Pancreas (tissue), 10 donors: Measurements from ENCODE around the gene KHNYN. TPM values are rescaled to one million over a fixed set of nuclear protein-coding genes. Genes with fewer than 3 reads are reported as not detected.

Source experiments
- ATAC-seq, 4 donors: fragments of 200-7000 bp; cut with Tn5 transposase; one replicate each; pipeline versions ENCODE4 v1.8.0 to v1.9.1; 2020; ENCODE audit warnings: mild to moderate bottlenecking in 4 of 4, moderate library complexity in 4 of 4
- DNase-seq, 6 donors: peaks; one replicate each; pipeline ENCODE4 v3.0.0-alpha.2; 2020
- FAIRE-seq: peaks from 2 replicates; lab custom pipeline; 2012; peaks lifted over from hg19 to GRCh38; lab: Jason Lieb, UNC
- H3K27ac ChIP-seq, 4 donors: fragments of 200-600 bp; sonication (generic); 1 replicate in 3 of 4; 2 replicates in 1 of 4; pipeline versions ENCODE4 v1.5.0 to v1.8.0; 2020
- H3K27me3 ChIP-seq, 4 donors: fragments of 200-600 bp; one replicate each; pipeline ENCODE4 v1.8.0; 2021
- H3K36me3 ChIP-seq, 3 donors: fragments of 200-600 bp; sonication (generic) in 1 of 3; one replicate each; pipeline versions ENCODE4 v1.5.0 to v1.8.0; 2020 to 2021
- H3K4me1 ChIP-seq, 3 donors: fragments of 200-600 bp; one replicate each; pipeline ENCODE4 v1.8.0; 2021
- H3K4me3 ChIP-seq, 4 donors: fragments of 200-600 bp; sonication (generic) in 2 of 4; one replicate each; pipeline versions ENCODE4 v1.5.0 to v1.8.0; 2020 to 2021
- H3K9me3 ChIP-seq, 4 donors: fragments of 200-600 bp; one replicate each; pipeline ENCODE4 v1.8.0; 2021
- WGBS, 2 donors: extraction: QIAGEN DNeasy Blood & Tissue Kit; methylation state at CpG; one replicate each; pipeline ENCODE4 v1.1.7; 2013; 5-methylcytosine and 5-hydroxymethylcytosine counted together
- intact Hi-C, 3 donors: fragments of 100-400 bp; cut with DNase I; formaldehyde crosslinking; loops; one replicate each; pipeline versions ENCODE4 v1.11.1 to v1.14.2; 2022
- polyA plus RNA-seq, 2 donors: library from polyadenylated mRNA; stranded (reverse); fragments of 200-250 nt; gene quantifications; one replicate each; pipeline ENCODE4 v1.2.3, GENCODE V29; 2013
- total RNA-seq, 6 donors: library from RNA; stranded (reverse); fragmentation: NEBNext Ultra II Directional in 4 of 6; extraction: Animal tissue kit (Norgen Biotek cat#: 25700) in 4 of 6; gene quantifications; one replicate each; pipeline versions ENCODE4 v1.2.1 to v1.2.4, GENCODE V29; 2021 to 2023
- TF ChIP-seq, protein P1 (sequence below), 4 donors: fragments of 200-600 bp; sonication (generic) in 3 of 4; IDR thresholded peaks; one replicate each; pipeline versions ENCODE4 v1.5.0 to v1.8.0; 2021; ENCODE audit warnings: antibody characterized with exemption in 4 of 4
- donor health status: healthy with polysubstance abuse.
- donor health status: DM: no; HTN: no; CAD: no; lungs with moderate emphysema.
- donor health status: DM: no; HTN: no; CAD: no.
- donor health status: control.
- donor health status: control.
- donor health status: Bipolar disorder and iron deficiency.
- donor health status: DM: yes; HTN: yes; CAD: no.
- donor health status: DM: no; HTN: no; CAD: no.
- donor health status: DM: no; HTN: no; CAD: no.
- donor health status: DM: yes; HTN: yes; CAD: no.

Gene KHNYN
- total and polyA plus RNA-seq, 8 donors, result 21.8 to 42.9 (median 26.8) TPM

DNA sequence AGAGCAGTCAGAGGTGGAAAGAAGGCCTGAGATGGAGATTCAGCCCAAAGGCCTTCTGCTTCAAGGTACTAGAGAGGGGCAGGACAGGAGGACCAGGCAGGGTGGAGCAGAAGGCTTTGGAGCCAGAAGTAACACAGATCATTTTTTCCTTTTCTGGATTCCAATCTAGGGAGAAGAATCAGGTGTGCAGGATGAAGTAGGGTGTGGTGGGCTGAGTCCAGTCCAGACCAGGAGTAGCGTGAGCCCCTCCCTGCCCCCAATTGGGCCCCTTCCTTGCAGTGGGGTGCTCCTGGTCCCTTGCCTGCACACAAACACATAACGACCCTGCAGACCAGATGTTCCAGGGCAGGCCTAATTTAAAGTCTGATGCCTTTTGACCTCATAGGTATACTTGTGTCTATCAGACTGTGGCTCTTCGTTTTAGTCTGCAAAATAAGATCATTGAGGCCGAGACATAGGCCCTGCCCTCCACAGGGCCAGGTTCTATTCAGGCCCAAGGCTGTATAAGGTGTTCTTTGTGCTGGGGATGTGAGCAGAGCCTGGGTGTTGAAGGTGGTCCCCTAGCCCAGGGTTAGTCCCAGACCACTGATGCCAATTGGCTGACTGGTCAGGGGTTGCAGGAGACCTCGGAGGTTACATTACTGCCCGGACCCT, 32.0 kb upstream of the KHNYN start:
- intact Hi-C loops, result no loop called here
- Histone ChIP-seq H3K36me3 (no peaks in the 10 kb centered on the region), H3K4me3 (no peak overlapping the region), H3K27ac (no peak overlapping the region), H3K9me3 (no peaks in the 10 kb centered on the region), H3K27me3 (no peaks in the 10 kb centered on the region), H3K4me1 (peaks cover 0 to 16% (median 8%) of the 10 kb centered on the region in 3 donors)
- DNase-seq (no peak), FAIRE-seq (no peak), ATAC-seq (no peak)
- 73 to 81% methylated on average over 6 of the region's 6 CpGs for WGBS, 2 donors
- TF ChIP-seq, protein P1, sequence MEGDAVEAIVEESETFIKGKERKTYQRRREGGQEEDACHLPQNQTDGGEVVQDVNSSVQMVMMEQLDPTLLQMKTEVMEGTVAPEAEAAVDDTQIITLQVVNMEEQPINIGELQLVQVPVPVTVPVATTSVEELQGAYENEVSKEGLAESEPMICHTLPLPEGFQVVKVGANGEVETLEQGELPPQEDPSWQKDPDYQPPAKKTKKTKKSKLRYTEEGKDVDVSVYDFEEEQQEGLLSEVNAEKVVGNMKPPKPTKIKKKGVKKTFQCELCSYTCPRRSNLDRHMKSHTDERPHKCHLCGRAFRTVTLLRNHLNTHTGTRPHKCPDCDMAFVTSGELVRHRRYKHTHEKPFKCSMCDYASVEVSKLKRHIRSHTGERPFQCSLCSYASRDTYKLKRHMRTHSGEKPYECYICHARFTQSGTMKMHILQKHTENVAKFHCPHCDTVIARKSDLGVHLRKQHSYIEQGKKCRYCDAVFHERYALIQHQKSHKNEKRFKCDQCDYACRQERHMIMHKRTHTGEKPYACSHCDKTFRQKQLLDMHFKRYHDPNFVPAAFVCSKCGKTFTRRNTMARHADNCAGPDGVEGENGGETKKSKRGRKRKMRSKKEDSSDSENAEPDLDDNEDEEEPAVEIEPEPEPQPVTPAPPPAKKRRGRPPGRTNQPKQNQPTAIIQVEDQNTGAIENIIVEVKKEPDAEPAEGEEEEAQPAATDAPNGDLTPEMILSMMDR (IDR thresholded peaks at IDR 0.05), result no peak

DNA sequence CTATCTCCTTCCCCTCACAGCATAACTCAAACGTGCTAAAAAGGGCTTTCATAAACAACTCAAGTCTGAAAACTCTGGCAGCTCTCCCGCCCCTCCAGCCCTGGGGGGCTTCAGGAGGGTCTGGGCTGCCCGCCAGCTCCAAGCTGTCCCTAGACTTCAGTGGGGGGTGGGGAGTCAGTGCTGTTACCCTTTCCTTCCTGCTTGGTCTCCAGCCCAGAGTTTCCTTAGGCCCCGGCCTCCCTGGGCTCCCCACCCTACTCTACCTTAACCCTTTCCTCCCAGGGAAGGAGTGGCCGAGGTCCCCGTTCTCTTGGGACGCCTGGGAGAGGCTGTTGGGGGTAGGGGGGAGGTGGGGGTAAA, 31.5 kb upstream of the KHNYN start:
- intact Hi-C loops, result no loop called here
- H3K27ac ChIP-seq, result peak overlapping the region in 1 of 4 donors; percentile 41
- peak overlapping the region in 2 of 4 donors; percentile 63 to 80 for H3K4me3 ChIP-seq
- no peaks in the 10 kb centered on the region for H3K27me3 ChIP-seq
- no peaks in the 10 kb centered on the region for H3K9me3 ChIP-seq
- FAIRE-seq, result no peak
- peak; percentile 26 to 47 (median 37) for ATAC-seq
- TF ChIP-seq, protein P1 (IDR thresholded peaks at IDR 0.05), result no peak
- no peak for DNase-seq
- 49 to 57% methylated on average over 7 of the region's 7 CpGs for WGBS, 2 donors
- H3K36me3 ChIP-seq, result no peaks in the 10 kb centered on the region
- H3K4me1 ChIP-seq, result peaks cover 0 to 21% (median 13%) of the 10 kb centered on the region in 3 donors

DNA sequence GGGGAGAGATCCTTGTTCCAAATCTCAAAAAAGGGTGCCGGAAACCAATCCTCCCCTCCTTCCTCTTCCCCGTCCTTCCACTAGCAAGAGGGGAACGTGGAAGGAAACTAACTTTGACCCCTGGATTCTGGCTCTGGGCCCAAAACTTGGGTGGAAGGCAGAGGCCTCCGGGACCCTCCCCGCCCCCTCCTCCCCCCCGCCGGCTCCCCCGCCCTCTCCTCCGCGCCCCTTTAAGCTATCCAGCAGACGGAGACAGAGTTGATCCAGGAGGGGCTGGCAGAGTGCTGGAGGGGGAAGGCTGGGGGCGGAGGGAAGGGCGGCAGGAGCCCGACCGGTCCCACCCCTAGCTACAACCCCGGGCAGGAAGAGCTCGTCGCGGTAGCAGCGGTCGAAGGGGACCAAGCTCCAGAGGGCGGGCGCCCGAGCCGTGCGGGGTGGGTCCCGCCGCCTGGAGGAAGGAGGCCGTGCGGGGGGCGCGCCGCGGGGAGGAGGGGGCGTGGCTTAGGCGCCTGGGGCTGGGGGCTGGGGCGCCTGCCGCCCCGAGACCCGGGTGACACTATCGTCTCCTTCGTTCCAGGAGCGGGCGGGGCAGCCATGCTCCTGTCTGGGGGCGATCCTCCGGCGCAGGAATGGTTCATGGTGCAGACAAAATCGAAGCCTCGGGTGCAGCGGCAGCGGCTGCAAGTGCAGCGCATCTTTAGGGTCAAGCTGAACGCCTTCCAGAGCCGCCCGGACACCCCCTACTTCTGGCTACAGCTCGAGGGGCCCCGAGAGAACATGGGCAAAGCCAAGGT, 30.9 kb upstream of the KHNYN start, which contains the start of gene NYNRIN:
Gene NYNRIN, plus strand, starts transcription at position 351 of the 794 bp plus-strand sequence. Its CDS starts 244 bp downstream, at position 595.
- 5 to 7% methylated on average over 23 to 55 of the region's 57 CpGs for WGBS, 2 donors
- H3K4me3 ChIP-seq, result peak within 1 kb of the TSS; percentile 29 to 80 (median 57)
- H3K27me3 ChIP-seq, result no peaks in the 10 kb centered on the region
- H3K36me3 ChIP-seq, result no peaks in the 10 kb centered on the region
- ATAC-seq, result peak; percentile 72 to 82 (median 80)
- no peak for FAIRE-seq
- DNase-seq, result peak in 4 of 6 donors; percentile 27 to 79 (median 52)
- intact Hi-C loops, result no loop called here
- no peaks in the 10 kb centered on the region for H3K9me3 ChIP-seq
- TF ChIP-seq, protein P1 (IDR thresholded peaks at IDR 0.05), result no peak
- peaks cover 0 to 21% (median 13%) of the 10 kb centered on the region in 3 donors for H3K4me1 ChIP-seq
- peak within 1 kb of the TSS in 3 of 4 donors; percentile 39 to 58 (median 41) for H3K27ac ChIP-seq

DNA sequence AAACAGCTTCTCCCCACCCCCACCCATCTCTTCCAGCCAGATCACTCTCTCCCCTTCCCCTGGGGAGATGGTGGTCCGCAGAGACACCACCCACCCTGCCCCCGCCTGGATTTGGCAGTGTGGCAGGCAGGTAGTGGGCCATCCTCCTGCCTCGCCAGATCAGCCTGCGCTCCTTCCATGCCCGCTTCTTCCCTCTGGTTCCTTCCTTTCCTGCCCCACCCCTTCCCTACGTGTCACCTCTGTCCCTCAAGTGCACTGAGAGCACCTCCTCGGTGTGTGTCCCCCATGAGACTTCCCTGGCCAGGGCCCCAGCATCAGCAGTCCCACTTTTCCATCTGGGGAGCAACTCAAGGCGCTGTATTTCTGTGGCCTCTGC, 30.3 kb upstream of the KHNYN start:
- no peak for FAIRE-seq
- DNase-seq, result no peak
- H3K27ac ChIP-seq, result peak overlapping the region in 1 of 4 donors; percentile 39
- intact Hi-C loops, result no loop called here
- no peaks in the 10 kb centered on the region for H3K36me3 ChIP-seq
- peak overlapping the region; percentile 29 to 80 (median 57) for H3K4me3 ChIP-seq
- peak; percentile 12 to 31 (median 20) for ATAC-seq
- H3K27me3 ChIP-seq, result no peaks in the 10 kb centered on the region
- TF ChIP-seq, protein P1 (IDR thresholded peaks at IDR 0.05), result no peak
- H3K9me3 ChIP-seq, result no peaks in the 10 kb centered on the region
- 54 to 59% methylated on average over 6 to 8 of the region's 8 CpGs for WGBS, 2 donors
- H3K4me1 ChIP-seq, result peaks cover 0 to 21% (median 13%) of the 10 kb centered on the region in 3 donors
